Measurements from ENCODE around the gene HEATR5A. TPM values are rescaled to one million over a fixed set of nuclear protein-coding genes. Genes with fewer than 3 reads are reported as not detected.
"Not testable (repeated sequence)": the region's sequence is repeated elsewhere in the genome, so short reads cannot be mapped to it uniquely, and the experiment has no call there.

HEATR5A gene
- total RNA-seq, 1 donor from 2014 or later: 33.5 TPM

DNA sequence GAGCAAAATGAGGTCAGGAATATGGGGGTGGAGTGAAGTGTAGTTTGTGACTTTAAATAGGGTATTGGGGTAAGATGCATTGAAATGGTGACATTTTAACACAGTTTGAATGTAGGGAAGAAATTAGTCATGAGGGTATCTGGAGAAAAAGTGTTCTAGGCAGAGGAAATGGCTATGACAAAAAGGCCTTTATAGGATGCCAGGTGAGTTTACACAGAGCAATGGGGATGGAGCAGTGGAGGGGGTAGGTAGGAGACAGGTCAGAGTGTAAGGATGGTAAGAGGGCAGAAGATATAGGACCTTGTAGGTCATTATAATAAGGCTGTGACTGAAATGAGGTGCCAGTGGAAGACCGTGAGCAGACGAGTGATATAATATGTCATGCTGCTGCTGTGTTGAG is 30.4 kb downstream of the HEATR5A start:
- DNase-seq (ENCODE audit: low read depth in 2 of 2): no peak

DNA sequence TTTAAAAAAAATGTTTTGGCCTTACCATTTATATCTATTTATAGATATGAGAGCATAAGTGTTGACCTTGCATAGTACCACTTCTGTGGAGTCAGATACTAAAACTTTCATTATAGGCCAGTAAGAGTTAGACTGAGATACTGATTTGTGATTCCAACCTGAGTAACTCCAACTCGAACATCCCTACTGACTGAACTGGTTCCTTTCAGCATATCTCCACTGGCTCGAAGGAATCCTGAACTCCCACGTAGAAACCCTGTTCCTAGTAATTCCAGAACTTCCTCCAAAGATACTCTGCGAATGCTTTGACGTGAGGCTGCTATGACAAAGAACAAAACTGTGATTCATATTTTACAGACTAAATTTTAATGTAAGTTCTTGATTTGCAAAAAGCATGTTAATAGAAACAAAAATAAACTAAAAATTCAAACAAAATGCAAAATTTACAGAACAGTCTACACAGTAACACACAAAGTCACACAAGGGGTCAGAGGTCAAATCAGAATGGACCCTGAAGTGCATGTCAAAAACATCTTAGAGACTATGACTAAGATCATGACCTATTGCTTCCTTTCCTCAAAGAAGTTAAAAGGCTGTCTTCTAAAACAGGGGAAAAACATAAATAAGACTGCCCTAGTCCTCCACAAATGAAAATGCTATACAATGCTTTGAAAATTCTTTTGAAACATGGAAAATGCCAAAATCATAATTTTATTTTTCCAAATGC is 31.5 kb downstream of the HEATR5A start:
- DNase-seq (ENCODE audit: low read depth in 2 of 2): no peak

DNA sequence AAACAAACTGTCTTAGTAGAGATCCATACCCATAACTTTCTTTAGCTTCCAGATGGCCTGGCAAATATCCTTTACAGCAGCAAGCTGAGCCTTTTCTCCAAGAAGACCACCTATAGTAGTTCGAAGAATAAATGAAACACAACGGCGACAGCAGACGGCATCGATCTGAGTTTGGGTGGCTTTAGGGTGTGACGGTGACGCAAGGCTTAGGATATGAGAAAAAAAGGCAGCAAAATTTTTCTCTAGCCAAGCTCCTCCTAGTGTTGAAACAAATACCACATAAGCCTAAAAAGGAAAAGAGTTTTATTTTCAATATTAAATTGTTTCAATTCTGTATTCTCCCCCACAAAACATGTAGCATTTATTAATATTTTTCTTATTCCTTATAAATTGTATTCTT is 33.3 kb downstream of the HEATR5A start:
- DNase-seq (ENCODE audit: low read depth in 2 of 2): no peak

DNA sequence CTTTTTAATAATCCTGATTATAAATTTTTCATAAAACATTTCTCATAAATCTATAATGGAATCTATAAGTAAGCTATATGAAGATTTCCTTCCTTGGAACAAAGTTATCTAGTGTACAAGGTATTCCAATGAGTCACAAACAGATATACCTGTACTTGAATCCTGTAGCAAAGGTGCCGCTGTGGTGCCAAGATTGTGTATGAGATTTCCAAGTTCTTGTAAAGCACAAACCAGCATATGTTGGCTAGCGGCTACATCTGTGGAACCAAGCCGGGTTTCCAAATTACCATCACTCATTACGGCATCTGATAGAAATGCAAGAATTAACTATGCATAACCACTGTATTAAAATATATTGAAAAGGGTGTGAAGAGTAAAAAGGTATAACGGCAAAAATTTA is 34.1 kb downstream of the HEATR5A start:
- no peak for DNase-seq (ENCODE audit: low read depth in 2 of 2)

DNA sequence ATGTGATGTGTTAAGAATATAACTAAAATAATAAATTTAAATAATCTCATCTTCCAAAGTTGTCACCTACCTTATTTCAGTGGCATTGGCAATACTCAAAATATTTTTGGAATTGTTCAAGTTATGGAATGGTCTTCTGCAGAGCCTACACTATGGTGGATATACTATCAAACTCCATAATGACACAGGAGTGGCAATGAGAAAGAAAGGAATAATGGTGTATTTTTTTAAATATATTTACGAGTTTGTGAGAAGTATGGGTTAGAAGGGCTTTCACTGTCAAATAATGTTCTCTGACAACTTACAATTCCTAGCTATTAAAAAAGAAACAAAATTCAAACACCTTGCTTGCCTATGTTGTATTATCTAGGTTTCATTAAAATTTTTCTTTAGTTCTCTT is 38.1 kb downstream of the HEATR5A start:
- no peak for DNase-seq (ENCODE audit: low read depth in 2 of 2)

DNA sequence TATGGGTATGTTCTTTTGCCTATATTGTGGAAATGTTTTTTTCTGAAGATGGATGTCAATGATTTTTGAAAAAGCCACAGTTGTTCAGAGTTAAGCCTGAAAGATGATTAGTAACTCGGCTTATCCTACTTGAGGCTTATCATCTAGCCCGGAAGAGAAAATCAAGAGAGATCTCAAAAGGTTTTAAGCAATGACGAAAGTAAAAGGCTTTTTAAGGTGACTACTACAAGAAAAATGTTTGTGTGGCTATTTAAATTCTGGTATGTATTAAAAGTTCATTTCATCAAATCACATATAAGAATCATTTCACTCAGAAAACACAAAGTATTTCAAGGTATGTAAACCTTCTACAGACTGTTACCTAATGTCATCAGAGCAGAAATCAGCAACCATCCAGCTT is 40.2 kb downstream of the HEATR5A start:
- DNase-seq (ENCODE audit: low read depth in 2 of 2): no peak

DNA sequence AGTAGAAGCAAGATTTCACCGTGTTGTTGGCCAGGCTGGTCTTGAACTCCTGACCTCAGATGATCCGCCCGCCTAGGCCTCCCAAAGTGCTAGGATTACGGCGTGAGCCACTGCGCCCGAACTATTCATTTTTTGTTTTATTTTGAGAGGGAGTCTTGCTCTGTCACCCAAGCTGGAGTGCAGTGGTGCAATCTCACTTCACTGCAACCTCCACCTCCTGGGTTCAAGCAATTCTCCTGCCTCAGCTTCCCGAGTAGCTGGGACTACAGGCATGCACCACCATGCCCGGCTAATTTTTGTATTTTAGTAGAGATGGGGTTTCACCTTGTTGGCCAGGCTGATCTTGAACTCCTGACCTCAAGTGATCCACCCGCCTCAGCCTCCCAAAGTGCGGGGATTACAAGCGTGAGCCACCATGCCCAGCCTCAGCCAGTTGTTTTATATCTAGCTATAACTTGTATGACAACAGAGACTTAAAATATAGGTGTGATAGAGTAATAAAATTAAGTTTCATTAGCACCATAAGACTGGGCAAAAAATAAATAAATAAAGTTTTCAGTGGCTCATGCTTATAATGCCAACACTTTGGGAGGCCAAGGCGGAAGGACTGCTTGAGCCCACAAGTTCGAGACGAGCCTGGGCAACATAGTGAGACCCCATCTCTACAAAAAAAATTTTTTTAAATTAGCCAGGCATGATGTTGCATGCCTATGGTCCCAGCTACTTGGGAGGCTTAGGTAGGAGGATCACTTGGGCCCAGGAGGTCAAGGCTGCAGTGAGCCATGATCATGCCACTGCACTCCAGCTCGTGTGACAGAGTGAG is 41.0 kb downstream of the HEATR5A start:
- DNase-seq (ENCODE audit: low read depth in 2 of 2): not testable (repeated sequence)

DNA sequence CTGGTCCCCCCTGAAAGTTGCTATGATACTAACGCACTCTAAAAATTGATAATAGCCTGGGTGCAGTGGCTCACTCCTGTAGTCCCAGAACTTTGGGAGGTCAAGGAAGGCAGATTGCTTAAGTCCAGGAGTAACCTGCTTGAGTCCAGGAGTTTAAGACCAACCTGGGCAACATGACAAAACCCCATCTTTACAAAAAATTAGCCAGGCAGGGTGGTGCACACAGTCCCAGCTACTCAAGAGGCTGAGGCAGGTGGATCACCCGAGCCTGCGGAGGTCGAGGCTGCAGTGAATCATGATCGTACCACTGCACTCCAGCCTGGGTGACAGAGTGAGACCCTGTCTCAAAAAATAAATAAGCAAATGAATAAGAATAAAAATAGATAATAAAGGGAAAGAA is 42.9 kb downstream of the HEATR5A start:
- DNase-seq (ENCODE audit: low read depth in 2 of 2): no peak

DNA sequence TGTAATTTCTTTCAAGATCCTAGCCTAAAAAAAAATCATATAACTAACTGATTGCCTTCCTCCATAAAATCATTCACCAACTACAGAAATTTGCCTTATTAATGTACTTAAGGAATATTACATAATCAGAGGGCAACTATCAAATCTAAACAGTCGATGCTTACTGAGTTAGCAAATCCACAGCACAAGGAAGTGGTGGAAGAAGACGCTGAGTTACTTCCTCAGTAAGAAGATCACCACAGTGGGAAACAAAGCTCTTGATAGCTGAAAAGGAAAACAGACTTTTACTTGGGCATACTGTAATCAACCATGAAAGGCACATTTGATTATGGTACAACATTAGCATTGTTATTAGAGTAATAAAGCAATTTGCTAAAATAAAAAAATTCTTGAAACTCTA is 48.7 kb downstream of the HEATR5A start:
- DNase-seq (ENCODE audit: low read depth in 2 of 2): peak in 1 of 2 donors; percentile 8

DNA sequence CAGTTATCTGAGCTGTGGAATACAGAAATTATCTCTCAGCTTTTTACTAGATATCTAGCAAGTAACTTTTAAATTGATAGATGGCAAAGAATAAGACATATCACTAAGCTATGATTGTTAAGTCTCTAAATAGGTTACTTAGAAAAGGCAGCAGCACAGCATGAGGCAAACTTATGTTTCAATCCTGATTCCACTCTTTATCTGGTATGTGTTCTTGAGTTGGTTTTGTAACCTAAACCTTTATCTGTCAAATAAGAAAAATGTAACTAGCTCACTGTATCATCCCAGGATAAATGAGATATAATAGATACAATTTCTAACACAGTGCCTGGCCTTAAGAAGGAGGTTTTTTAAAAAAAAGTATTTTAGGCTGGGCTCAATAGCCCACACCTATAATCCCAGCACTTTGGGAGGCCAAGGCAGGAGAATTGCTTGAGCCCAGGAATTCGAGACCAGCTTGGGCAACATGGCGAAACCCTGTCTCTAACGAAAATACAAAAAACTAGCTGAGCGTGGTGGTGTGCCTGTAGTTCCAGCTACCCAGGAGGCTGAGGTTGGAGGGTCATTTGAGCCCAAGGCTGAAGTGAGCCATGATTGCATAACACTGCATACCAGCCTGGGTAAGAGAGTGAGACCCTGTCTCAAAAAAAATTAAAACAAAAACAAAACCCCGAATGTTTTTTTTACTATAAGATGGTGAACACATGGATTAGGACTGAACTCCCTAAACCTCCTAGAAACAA is 56.8 kb downstream of the HEATR5A start:
- no peak for DNase-seq (ENCODE audit: low read depth in 2 of 2)

DNA sequence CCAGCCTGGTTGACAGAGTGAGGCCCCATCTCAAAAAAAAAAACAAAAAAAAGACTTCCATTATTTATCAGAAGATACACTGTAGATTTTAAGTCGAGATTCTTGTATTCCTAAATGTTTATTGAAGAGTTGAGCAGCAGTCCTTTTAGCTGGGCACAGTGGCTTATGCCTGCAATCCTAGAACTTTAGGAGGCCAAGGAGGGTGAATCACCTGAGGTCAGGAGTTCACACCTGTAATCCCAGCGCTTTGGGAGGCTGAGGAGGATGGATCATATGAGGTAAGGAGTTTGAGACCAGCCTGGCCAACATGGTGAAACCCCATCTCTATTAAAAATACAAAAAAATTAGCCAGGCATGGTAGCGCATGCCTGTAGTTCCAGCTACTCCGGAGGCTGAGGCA is 57.6 kb downstream of the HEATR5A start:
- DNase-seq (ENCODE audit: low read depth in 2 of 2): no peak

DNA sequence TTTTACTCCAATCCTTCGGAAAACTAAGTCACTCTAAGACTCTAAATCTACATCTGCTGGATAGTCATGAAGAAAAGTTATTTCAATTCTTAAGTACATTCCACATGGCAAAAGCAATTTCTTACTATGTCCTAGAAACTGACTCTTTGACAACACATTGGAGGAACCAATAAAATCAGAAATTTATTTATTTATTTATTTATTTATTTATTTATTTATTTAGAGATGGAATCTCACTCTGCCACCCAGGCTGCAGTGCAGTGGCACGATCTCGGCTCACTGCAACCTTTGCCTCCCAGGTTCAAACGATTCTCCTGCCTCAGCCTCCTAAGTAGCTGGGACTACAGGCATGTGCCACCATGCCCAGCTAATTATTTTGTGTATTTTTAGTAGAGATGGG is 58.6 kb downstream of the HEATR5A start:
- DNase-seq (ENCODE audit: low read depth in 2 of 2): not testable (repeated sequence)

DNA sequence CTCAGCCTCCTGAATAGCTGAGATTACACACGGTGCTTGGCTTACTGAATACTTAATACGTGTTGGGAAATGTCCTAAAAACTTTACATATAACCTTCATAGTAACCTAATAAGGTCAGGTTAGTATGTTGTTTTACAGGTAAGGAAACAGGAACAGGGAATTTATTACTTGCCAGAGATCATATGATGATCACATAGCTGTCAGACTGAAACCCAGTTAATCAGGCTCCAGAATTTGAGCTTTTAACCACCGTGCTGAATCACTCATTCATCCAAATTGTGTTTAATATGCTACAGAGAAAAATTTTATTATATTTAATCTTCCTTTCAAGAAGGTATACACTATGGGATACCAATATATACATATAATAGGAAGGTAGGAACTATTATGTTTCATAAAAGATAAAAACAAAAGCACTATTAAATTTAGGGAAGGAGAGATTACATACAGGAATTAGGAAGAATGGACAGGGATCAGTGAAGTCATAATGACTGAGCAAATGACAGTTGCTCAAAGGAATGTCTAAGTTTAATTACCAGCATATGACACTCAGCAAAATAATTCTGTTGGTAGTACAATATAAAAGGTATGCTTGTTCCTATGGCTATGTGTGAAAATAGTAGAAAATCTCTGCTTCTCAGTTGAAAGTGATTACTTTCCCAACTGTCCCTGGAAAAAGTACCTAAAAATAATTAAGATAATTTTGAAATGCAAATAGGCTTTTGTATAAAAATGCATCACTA is 59.3 kb downstream of the HEATR5A start:
- DNase-seq (ENCODE audit: low read depth in 2 of 2): peak; percentile 16 to 50

DNA sequence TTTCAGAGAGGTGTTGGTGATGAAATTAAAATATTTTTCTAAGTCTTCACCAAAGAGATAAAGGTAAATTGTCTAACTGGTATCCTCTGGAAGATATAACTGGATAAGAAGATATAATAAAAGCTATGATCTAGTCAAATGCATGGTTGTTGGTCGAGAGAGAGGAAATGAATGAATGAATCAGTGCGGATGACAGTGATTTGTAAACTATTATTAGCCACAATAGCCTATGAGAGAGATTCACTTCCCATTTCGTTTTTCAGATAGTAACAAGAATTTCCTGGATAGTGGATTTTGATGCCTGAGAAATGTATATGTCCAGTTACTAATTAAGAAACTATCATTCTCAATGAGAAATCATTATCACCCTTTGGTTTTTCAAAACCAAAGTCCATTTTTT is 63.1 kb downstream of the HEATR5A start:
- DNase-seq (ENCODE audit: low read depth in 2 of 2): peak; percentile 63 to 72

DNA sequence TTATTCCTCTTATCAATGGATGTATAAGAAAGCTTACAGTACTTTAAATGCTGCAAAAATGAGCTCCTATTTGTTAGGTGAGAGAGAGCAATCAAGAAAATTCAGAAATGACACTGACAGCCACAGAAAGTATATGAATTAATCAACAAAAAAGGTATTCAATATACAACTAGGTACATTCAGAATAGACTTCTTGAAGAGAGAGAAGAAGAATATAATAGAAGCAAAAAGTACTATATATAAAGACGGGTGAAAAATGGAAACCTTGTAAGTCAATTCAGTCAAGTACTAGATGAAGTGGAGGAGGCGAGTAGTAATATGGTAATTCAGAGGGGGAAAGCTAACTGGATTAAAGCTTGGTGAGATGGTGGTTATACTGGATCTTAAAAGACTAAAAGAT is 74.3 kb downstream of the HEATR5A start:
- no peak for DNase-seq (ENCODE audit: low read depth in 2 of 2)

DNA sequence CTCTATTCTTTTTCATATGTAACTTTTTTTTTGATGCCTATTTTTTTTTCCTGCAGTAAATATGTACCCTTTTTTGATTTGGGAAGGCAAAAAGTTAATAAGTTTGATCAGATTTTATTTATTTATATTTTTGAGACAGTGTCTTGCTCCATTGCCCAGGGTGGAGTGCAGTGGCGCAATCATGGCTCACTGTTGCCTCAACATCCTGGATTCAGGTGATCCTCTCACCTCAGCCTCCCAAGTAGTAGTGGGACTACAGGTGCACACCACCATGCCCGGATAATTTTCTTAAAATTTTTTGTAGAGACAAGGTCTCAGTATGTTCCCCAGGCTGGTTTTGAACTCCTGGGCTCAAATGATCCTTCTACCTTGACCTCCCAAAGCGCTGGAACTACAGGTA is 79.1 kb downstream of the HEATR5A start:
- DNase-seq (ENCODE audit: low read depth in 2 of 2): no peak

DNA sequence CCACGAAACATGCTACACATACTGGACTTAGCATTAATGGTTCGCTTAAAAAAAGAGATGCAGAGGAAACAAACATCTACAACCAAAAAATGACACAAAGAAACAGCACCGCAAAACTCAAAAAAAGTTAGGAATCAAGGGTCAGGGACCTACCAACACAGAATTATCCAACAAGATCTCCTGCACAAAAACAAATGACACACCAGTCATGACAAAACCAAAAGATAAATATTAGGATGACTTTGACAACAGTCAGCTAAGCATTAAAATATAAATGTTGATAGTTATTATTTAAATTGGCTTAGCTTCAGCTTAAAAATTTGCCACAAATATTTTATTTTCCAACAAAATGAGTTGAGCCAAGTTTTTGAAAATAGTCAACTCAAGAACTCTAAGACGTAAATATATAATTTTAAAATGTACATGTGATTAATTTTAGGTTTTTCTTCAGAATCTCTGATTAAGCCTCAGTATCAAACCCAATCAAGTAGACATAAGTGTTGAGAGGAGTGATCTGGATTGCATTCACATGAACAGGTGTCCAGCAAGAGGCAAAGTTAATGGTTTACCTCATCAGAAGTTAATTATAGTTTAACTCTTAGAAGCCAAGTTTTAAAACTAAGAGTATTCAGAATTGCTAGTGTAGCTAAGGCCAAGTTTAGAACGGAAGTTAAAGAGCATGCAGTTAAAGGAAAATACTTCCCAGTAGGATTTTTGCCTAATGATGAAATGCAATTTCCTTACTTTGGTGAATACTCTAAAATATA is 79.9 kb downstream of the HEATR5A start:
- peak in 1 of 2 donors; percentile 1 for DNase-seq (ENCODE audit: low read depth in 2 of 2)

DNA sequence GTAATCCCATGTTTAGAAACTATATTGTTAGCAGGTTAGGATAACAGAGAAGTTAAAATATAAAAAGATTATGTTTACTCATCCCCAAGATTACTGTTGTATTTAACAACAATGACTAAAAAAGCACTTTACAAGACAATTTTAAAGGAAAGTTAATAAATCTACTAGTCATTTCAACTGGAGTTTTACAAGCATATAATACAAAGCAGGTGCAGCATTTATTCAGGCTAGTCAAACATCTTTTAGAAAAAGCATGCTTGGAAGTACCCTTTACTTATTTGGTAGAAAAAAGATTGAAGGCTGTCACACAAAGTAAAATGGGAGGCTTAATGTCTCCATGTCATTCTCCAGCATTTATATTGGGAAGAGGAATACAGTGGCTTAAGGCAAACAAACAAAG is 80.6 kb downstream of the HEATR5A start:
- DNase-seq (ENCODE audit: low read depth in 2 of 2): no peak

DNA sequence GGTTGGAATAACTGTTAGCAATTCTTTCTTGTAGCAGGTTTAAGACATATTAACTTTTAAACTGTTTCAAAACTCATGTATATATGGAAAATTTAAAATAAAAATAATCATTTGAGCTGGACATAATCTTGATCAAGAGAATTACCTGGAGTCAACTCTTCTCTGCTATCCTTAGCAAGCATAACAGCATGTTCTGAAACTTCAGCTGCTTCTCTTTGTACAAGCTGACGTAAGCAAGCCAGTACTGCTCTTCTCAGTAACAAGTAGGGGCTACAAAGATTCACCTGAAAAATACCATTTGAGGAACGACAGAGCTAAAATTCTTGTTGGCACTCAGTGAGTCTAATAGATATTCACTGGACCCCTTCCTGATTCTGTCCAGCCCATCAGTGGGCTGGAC is 83.0 kb downstream of the HEATR5A start:
- DNase-seq (ENCODE audit: low read depth in 2 of 2): no peak

DNA sequence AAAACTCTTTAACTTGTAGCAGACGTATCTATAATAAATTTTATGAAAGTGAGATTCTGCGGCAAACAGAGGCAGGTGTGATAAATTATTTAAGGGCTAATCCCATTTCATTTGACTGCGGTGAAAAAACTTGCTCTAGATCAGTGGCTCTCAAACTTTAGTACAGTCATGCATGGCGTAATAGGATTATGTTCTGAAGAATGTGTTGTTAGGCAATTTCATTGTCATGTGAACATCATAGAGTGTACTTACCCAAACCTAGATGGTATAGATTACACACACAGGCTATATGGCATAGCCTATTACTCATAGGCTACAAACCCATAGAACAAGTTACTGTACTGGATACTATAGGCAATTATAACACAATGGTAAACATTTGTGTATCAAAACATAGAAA is 83.7 kb downstream of the HEATR5A start:
- DNase-seq (ENCODE audit: low read depth in 2 of 2): no peak

DNA sequence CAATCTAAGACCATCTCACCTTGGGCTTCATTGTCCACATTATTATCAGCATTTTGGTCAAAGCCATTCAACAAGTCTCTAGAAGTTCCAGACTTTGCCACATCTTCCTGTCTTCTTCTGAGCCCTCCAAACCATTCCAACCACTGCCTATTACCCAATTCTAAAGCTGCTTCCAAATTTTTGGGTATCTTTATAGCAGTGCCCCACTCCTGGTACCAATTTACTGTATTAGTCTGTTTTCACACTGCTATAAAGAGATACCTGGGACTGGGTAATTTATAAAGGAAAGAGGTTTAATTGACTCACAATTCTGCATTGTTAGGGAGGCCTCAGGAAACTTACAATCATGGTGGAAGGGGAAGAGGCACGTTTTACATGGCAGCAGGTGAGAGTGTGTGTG is 89.0 kb downstream of the HEATR5A start:
- DNase-seq (ENCODE audit: low read depth in 2 of 2): not testable (repeated sequence)

Data from lung microvascular endothelial cell (primary cell).